OCI-LY3 (cell line): Measurements from ENCODE around the gene ZNF547.

Experiments
- H2AFZ ChIP-seq: fragments of 200-600, 300-600 bp; shearing (Covaris generic); 2 replicates; pipeline ENCODE4 v1.6.0; 2014; ENCODE audit warnings: antibody characterized with exemption, low read depth, low read length
- H3K27ac ChIP-seq: fragments of 200-600, 300-600 bp; sonication (generic); 2 replicates; pipeline ENCODE4 v1.5.1; 2014; ENCODE audit warnings: mild to moderate bottlenecking, low read length, moderate library complexity, mixed read lengths
- H3K27me3 ChIP-seq: fragments of 200-600, 300-600 bp; sonication (generic); 2 replicates; pipeline ENCODE4 v1.6.1; 2014; ENCODE audit warnings: low read depth, low read length, mixed read lengths
- H3K36me3 ChIP-seq: fragments of 200-600, 300-600 bp; sonication (generic); replicated peaks from 2 replicates; pipeline ENCODE3; 2014; ENCODE audit warnings: low read depth, low read length, mixed read lengths
- H3K4me1 ChIP-seq: fragments of 300-600, 200-600 bp; sonication (generic); 2 replicates; pipeline ENCODE4 v1.6.1; 2014; ENCODE audit warnings: low read length, mixed read lengths
- H3K4me2 ChIP-seq: fragments of 200-600, 300-600 bp; sonication (generic); 2 replicates; pipeline ENCODE4 v1.6.1; 2014; ENCODE audit warnings: low read length, mixed read lengths
- H3K4me3 ChIP-seq: fragments of 300-600, 200-600 bp; sonication (generic); 2 replicates; pipeline ENCODE4 v1.5.1; 2014; ENCODE audit warnings: antibody characterized with exemption, mild to moderate bottlenecking, low read length, moderate library complexity
- H3K79me2 ChIP-seq: fragments of 300-600, 200-600 bp; shearing (Covaris generic); 2 replicates; pipeline ENCODE4 v1.6.1; 2014; ENCODE audit warnings: mild to moderate bottlenecking, low read length, mixed read lengths
- H3K9ac ChIP-seq: fragments of 300-600, 200-600 bp; shearing (Covaris generic); 2 replicates; pipeline ENCODE4 v1.6.0; 2014; ENCODE audit warnings: mild to moderate bottlenecking, low read length, moderate library complexity
- H3K9me3 ChIP-seq: fragments of 200-600, 300-600 bp; shearing (Covaris generic); 2 replicates; pipeline ENCODE4 v1.6.1; 2014; ENCODE audit warnings: low read length, mixed read lengths; ENCODE audit not compliant: insufficient read depth
- H4K20me1 ChIP-seq: fragments of 200-600, 300-600 bp; sonication (generic); 2 replicates; pipeline ENCODE4 v1.6.1; 2016; ENCODE audit warnings: low read length, mixed read lengths; ENCODE audit not compliant: insufficient read depth
- CTCF ChIP-seq: fragments of 200-600, 300-600 bp; sonication (generic); IDR thresholded peaks from 2 replicates; pipeline ENCODE4 v1.5.1; 2014; ENCODE audit warnings: antibody characterized with exemption, low read length, low read depth
- EZH2phosphoT487 ChIP-seq: fragments of 200-600 bp; shearing (Covaris generic); IDR thresholded peaks from 2 replicates; pipeline ENCODE4 v1.6.1; 2018; ENCODE audit warnings: antibody characterized with exemption, mixed run types, low read depth

ZNF547 gene

GRCh38 chr19:57389730-57390598 is 26.6 kb downstream of the ZNF547 start, which contains the start of gene ZNF548:
ZNF548 (plus strand) TSS chr19:57389854; CDS start chr19:57390100, 246 bp downstream.
- H3K27me3 ChIP-seq, result no peaks in the 10 kb centered on the region
- TF ChIP-seq CTCF (no peak; the same call in 1 of the 2 replicates), EZH2phosphoT487 (no peak)
- peaks cover 46% of the 10 kb centered on the region for H3K79me2 ChIP-seq

GRCh38 chr19:57395710-57396109 is 32.4 kb downstream of the ZNF547 start:
- Histone ChIP-seq H3K4me2 (no peak overlapping the region), H3K36me3 (peaks cover 49% of the 10 kb centered on the region), H3K27me3 (no peaks in the 10 kb centered on the region), H3K27ac (no peak overlapping the region), H3K4me1 (peaks cover 13% of the 10 kb centered on the region), H4K20me1 (0 out of 2 replicates have a peak, but pooled peaks cover 9% of the 10 kb centered on the region), H3K9me3 (no peaks in the 10 kb centered on the region), H3K4me3 (no peak overlapping the region), H3K79me2 (peaks cover 42% of the 10 kb centered on the region), H3K9ac (no peak overlapping the region), H2AFZ (no peak overlapping the region)
- TF ChIP-seq EZH2phosphoT487 (no peak), CTCF (no peak)

More at GRCh38 chr19:57389730-57390598, 26.6 kb downstream of the ZNF547 start, which contains the start of gene ZNF548:
- Histone ChIP-seq H3K4me1 (peaks cover 22% of the 10 kb centered on the region), H3K27ac (peak within 1 kb of the TSS; percentile 61), H2AFZ (peak within 1 kb of the TSS; percentile 80), H3K4me3 (peak within 1 kb of the TSS; percentile 87), H3K4me2 (peak within 1 kb of the TSS; percentile 80), H3K36me3 (peaks cover 14% of the 10 kb centered on the region), H3K9ac (peak within 1 kb of the TSS; percentile 86), H4K20me1 (0 out of 2 replicates have a peak, but pooled peaks cover 9% of the 10 kb centered on the region), H3K9me3 (no peaks in the 10 kb centered on the region)

- H3K4me1 ChIP-seq, result peaks cover 4% of the 10 kb centered on the region; the same call in 1 of the 2 replicates
- H3K27me3 ChIP-seq, result no peaks in the 10 kb centered on the region
- no peaks in the 10 kb centered on the region for H3K9me3 ChIP-seq
- H3K4me3 ChIP-seq, result no peak overlapping the region
- no peak overlapping the region for H3K27ac ChIP-seq
- no peak overlapping the region for H3K4me2 ChIP-seq
- no peak overlapping the region for H3K9ac ChIP-seq
- no peak overlapping the region for H2AFZ ChIP-seq
- peaks cover 14% of the 10 kb centered on the region for H3K79me2 ChIP-seq
- H3K36me3 ChIP-seq, result peaks cover 62% of the 10 kb centered on the region
- TF ChIP-seq CTCF, result no peak
- H4K20me1 ChIP-seq, result 0 out of 2 replicates have a peak, but pooled peaks cover 7% of the 10 kb centered on the region
Measured at GRCh38 chr19:57398868-57399267, 35.5 kb downstream of the ZNF547 start.
